Measurements from ENCODE around the gene MED25.

- TF ChIP-seq BCL6 (CRISPR knock-in tag; IDR thresholded peaks at IDR 0.05) (no peak), PCBP2 (IDR thresholded peaks at IDR 0.05; ENCODE audit: low read depth, low read length, poor library complexity, severe bottlenecking) (no peak)
Measured at GRCh38 chr19:49856574-49857021, 38.5 kb downstream of the MED25 start.

All from K562 (cell line).